T-helper 1 cell treated with Interleukin-12 subunit alpha and Interleukin-12 subunit beta and Interleukin-4 antibody, amounts not matched to agents 30 ng/mL and 1 ng/mL, for 36 hours (primary cell): ENCODE data around the gene PIWIL4. TPM values are rescaled to one million over a fixed set of nuclear protein-coding genes. Genes with fewer than 3 reads are reported as not detected.

ENCODE experiments used
- intact Hi-C: fragments of 100-400 bp; cut with micrococcal nuclease; formaldehyde crosslinking; loops from one replicate; pipeline ENCODE4 v1.15.1; 2024
- total RNA-seq: library from RNA; stranded (reverse); gene quantifications from 2 replicates; pipeline ENCODE4 v1.2.3, GENCODE V29; 2022

Gene PIWIL4
- total RNA-seq, 1 donor from 2014 or later = 0.69 TPM

DNA sequence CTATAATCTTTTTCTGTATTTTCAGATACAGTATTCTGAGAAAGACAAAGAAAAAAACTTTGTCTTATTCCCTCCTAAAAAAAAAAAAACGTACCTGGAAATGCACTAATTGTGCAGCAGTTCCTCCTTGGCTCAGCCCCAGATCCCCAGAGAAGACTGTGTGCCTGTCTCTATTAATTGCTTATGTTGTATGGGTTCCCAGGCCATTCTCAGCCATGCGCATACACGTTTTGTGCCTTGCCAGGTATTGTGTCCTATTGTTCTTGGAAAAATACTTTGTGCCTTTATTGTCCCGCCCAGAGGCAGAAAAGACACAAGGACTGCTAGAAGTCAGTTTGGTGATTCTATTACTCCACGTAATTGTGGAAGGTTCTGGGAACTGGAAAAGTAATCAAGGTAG lies 91.2 kb downstream of the PIWIL4 start:
- intact Hi-C loops = no loop called here

DNA sequence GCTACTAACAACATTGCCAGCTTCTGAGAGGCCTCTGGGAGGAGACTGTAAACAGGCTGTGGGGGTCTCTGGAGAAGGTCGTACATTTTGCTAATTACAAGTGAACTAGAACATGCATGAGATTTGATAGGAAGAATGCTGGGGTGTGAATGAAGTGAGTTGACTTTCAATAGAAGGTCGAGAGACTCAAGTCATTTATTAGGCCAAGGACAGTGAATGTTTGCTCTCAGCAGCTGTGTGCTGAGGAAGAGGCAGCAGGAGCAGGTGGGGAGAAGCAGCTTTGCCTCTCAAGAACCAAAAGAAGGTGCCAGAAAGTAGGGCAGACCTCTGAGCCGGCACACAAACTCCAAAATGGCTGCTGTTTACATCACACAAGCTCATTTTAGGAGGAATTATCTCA lies 91.7 kb downstream of the PIWIL4 start:
- intact Hi-C loops = no loop called here

DNA sequence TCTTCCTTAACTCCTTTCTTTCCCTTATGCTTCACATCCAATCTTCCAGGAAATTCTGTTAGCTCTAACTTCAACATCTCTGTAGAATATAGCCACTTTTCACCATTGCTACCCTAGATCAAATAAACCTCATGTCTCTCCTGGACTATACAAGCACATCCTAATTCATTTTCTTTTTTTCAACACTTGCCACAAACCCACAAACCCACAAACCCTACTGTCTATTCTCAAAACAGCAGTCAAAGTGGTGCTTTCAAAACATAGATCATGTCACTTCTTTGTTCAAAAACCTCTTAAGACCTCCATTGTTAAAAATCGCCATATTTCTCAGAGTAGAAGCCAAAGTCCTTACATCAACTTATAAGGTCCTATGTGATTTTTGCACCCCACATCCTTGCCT lies 94.3 kb downstream of the PIWIL4 start:
- intact Hi-C loops = no loop called here

DNA sequence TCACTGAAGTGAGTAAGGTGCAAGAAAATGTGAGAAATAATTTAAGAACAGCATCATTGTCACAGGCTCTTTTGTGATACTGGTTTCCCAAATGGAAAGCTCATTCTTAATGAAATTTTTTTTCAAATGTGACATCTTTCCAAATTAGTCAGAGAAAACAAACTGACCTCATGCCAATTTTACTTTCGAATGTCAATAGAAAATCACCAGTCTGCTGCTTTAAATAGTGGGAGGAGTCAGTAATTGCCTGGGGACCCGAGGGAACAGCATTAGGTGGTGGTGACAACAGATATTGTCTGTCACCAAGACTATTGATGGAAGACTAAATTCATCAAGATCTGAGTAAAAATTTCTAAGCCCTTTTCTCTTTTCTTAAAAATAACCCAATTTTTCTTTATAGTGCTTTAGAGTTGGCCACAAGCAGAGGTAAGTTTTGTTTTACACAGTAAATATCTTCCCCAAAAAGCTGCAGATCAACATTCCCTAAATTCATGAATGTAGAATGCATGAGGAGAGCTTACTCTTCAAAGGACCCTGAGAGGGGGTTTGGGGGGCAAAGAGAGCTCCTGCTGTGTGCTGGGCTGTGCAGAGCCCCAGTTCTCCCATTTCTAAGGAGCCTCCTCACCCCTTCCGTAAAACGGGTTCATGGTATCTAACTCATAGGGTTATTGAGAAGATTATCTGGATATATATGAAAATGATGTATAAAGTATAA lies 95.1 kb downstream of the PIWIL4 start:
- intact Hi-C loops = no loop called here

DNA sequence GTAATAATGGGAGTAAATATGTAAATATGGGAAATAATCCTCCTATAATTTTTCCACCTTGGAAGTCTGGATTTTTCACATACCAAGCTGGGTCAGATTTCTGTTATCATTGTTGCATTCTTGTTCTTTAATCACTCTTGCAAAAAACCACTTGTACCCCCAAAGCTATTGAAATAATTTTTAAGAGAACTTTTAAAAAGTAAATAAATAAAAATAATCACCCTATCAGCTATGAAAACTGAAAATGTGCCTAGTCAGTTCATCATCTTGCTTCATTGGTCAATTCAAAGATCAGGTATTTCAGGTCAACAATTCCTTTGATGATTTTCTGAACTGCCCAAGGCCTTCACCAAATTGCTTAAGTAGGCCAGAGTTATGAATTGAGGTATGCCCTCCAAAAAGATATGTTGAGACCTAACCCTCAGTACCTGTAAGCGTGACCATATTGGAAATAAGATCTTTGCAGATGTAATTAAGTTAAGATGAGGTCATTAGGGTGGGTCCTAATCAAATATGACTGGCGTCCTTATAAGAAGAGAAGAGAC lies 95.8 kb downstream of the PIWIL4 start:
- intact Hi-C loops = no loop called here

DNA sequence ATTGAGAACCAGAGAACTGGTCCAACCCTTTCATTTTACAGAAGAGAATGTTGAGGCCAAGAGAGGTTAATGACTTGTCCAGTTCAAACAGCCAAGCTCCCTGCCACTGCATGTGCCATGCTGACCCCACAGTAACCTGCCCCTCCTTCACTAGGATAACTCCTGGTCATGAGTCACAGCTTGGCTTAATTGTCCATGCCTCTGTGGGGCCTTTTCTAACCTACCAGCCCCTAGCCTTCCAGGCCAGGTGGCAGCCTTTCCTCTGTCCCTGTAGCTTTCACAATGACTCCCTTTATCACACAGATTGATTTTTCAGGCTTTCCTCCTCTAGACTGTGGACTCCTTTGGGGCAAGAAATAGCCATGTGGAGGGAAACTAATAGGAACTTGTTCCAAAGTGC lies 97.2 kb downstream of the PIWIL4 start:
- intact Hi-C loops = no loop called here

DNA sequence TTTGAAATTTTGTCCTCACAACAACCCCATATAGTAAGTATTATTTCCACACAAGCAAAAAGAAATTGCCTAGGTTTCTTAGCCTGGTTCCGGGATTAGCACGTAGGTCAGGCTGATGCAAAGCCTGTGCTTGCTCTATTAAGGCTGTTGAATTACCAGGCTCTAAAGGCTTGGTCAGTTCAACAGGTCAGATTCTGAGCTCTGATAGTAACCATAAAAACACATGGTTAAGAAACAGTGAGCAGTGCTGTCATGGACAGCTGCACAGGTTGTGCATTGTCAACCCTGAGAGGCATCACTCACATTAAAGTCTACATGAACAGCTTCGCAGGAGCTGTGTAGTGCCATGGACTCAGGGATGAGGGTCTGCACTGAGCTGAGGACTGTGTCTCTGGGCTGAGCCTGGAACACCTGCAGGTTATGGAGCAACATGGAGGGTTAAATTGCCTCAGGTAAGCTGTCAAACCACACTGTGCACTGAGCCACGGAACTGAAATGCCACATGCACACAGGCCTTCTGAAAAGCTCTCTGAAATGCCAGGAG lies 98.0 kb downstream of the PIWIL4 start:
- intact Hi-C loops = no loop called here

DNA sequence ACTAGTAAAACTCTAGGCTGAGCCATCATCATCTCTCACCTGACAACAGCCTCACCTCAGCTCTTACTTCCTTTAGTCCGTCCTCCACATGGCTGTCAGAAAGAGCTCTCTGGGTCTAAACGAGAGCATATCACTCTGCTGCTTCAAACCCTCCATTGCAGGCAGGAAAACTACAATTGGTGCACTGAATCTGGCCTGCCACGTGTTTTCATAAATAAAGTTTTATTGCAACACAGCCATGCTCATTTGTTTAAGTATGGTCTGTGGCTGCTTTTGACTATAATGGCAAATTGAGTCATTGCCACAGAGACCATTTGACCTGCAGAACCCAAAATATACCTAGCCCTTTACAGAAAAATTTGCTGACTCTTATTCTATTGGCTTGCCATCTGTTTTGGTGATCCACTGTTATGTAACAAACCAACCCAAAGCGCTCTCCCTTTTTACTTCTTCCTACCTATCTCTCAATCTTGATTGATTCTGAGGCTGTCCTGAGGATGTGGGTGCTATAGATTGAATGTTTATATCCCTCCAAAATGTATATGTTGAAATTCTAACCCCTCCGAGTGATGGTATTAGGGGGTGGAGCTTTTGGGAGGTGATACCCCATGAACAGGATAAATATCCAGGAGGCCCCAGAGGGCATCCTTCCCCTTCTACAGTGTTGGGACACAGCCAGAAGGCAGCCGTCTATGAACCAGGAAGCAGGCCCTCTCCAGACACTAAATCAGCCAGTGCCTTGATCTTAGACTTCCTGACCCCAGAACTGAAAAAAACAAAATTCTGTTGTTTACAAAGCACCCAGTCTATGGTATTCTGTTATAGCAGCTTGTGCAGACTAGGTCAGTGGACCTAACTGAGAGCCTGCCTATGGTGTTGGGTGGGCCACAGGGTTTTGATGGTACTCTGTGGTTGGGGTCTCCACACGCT lies 99.9 kb downstream of the PIWIL4 start:
- intact Hi-C loops = no loop called here

DNA sequence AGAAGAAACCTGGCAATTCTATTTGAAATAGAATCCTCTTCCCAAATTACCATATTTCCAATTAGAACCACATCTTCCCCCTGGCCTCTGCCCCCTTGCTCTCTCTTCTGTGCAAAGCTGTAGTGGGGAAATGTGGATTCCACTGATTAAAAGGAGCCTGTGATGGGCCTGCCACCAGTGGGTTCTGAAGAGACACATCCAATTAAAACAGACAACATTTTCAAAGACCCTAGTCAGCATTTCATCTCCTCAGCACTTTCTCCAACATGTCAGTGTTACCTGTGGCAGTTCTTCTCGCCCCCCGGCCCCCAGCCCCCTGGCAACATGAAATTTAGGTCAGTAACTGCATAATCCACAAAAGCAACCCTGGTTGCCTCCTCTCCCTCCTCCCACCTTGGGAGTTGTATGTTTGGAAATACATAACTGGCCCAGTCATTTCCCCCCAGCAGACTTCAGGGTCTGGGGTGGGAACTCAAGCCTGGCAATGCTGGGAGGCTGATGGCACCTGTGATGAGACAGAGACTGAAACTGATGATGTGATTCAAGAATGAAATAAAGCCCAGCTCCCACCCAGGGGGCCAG lies 101.1 kb downstream of the PIWIL4 start:
- intact Hi-C loops = no loop called here

DNA sequence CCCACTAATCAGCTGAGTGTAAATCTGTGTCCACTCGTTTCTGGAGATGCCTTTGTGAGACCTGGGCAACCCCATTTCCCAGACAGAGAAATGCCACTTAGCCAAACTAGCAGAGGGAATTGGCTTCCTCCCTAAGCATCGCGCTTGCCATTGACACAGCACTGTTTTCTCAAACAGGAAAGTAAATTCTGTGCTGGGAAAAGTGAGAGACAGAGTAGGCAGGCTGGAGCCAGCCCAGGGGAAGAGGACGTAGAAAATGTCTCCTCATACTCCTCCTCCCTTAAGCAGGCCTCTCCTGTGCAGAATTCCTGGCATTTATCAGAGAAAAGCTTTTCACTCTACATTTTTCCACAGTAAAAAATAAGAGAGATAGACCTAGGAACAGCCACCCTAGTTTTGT lies 101.9 kb downstream of the PIWIL4 start:
- intact Hi-C loops = no loop called here

Other genes with a start within 250 kb of the PIWIL4 start
- gene GPR83, start 165.9 kb upstream of the PIWIL4 start, total RNA-seq = 0.05 and 0.10 TPM in 2 replicates
- gene MRE11, start 73.5 kb upstream of the PIWIL4 start, total RNA-seq = 35.8 and 36.4 TPM in 2 replicates
- gene ANKRD49, start 73.4 kb upstream of the PIWIL4 start, total RNA-seq = 22.8 and 25.0 TPM in 2 replicates
- gene C11orf97, start 54.9 kb upstream of the PIWIL4 start, total RNA-seq = not detected in 2 replicates
- 7.1 and 7.5 TPM in 2 replicates for gene FUT4, start 23.4 kb upstream of the PIWIL4 start, total RNA-seq
- 2.7 and 2.9 TPM in 2 replicates for gene AMOTL1, start 201.0 kb downstream of the PIWIL4 start, total RNA-seq